GM18951 (cell line): ENCODE measurements around the gene MRPS25.
A peak's percentile ranks its signal among the peaks of the same experiment; 100 is the strongest.

Experiments
- POLR2A ChIP-seq: IDR thresholded peaks from 4 replicates; pipeline ENCODE4 v1.6.1; 2011; ENCODE audit warnings: mild to moderate bottlenecking; ENCODE audit not compliant: insufficient read length, insufficient read depth; ENCODE audit errors: extremely low read depth
- in situ Hi-C: fragments of 300-500 bp; cut with MboI; formaldehyde crosslinking; loops from one replicate; pipeline ENCODE4 v1.12.0; 2022; ENCODE audit warnings: low sequenced_read_pairs, mixed read lengths, inconsistent platforms; ENCODE audit not compliant: unreplicated experiment

MRPS25 gene

DNA sequence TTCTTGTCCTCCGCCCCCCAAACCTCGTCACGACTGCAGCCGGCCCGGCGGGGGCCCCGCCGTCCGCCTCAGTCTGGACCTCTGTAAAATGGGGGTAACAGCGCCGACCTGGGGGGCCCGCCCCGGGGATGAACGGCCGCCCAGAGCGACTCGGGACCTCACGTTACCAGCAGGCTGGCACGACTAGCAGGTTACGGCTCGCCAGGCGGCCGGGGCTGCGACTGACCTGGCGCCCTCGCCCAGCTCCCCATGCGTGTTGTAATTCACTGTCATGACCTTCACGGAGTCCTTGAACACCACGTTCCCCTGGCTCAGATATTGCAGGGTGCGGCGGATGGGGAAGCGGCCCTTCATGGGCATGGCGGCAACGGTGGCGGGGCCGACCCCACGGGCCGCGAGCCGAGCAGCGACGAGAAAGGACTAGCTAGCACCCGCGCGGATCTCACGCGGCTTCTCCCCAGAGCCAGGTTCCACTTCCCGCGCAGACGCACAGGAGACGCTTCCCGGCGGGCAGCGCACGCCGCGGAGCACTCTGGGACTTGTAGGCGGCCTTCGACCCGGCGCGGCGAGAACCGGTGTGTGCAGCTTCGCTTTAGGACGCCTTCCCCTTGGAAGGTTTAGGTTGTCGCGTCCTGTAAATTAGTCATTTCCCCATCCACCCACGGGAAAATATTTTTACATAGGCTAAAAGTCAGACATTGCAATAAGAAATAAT, at the start of gene MRPS25:
MRPS25 (minus strand) TSS at position 481 of the 715 bp plus-strand sequence; CDS start at position 360, 121 bp downstream.
- peak; percentile 99 for TF ChIP-seq POLR2A
- in situ Hi-C loops: no loop called here

DNA sequence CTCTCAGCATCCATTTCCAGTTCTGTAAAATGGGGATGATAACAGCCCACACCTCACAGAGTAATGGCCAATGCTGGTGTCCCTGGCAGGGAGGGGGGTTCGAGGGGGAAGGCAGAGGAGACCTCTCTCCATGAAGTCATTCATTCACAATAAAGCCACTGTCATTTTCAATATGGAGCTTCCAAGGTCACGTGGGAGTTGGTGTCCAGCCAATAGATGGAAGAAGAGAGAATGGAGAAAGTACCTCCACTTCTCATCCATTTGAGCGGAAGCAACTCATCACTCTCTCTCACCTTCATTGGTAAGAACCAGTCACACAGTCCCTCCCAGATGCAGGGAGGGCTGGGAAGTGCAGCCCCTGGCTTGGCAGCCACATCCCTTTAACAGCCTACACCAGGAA, 48.8 kb upstream of the MRPS25 start:
- in situ Hi-C loops: loop anchor here (5.0 to 10.0 kb wide), 2 partner anchors 88 to 291 kb away; no protein-coding TSS in a partner anchor
- no peak for TF ChIP-seq POLR2A

DNA sequence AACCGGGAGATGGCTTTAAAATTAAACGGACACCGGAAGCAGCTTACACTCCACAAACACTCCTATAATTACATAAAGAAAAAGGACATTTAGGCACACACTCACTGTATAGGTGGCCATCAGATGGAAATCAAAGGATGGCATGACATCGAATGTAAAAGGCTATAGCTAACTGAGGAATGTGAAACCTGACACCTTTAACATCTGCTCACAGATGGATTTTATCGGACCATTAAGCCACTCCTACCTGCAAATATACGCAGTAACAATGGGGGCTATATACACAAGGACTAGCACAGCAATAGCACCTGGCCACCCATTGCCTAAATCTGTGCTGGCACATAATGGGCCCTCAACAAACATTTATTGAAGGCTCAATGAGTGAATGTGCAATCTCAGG, 48.4 kb upstream of the MRPS25 start:
- TF ChIP-seq POLR2A: no peak
- in situ Hi-C loops: loop anchor here (5.0 to 10.0 kb wide), 2 partner anchors 89 to 291 kb away; no protein-coding TSS in a partner anchor

DNA sequence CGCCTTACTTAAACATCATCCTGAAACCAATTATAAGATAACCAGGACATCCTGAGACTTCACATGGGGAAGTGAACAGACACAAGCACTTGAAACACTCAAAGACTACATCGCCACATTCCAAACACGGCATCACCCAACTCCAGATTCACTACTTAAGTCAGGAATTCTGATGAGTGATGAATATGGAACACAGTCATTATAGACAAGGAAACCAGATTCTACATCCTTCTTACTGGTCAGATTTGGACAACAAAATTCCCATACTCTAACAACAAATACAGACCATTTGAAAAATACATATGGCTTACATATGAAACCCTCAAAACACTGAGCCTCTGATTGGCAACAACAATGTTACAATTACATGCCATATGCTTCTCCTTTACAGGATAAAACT, 46.9 kb upstream of the MRPS25 start:
- in situ Hi-C loops: loop anchor here (5.0 to 10.0 kb wide), 2 partner anchors 90 to 293 kb away; no protein-coding TSS in a partner anchor

DNA sequence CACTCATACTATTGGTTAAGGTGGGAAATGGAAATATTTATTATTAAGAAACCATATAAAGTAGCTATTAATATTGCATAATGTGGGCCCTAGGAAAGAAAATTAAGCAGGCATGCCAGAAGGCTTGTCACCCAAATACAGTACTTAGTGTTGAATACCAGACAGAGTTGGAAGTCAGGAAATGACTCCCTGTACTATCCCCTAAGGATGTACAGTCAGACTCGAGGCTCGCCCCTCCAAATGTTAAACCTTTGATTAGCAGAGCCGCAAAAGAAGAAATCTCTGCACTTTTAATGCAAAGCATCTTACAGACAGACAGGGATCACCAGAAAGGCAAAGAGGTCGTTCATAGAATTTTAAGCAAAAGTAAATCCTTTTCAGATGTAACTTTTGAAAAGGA, 45.1 kb upstream of the MRPS25 start:
- in situ Hi-C loops: loop anchor here (5.0 to 10.0 kb wide), 2 partner anchors 92 to 295 kb away; no protein-coding TSS in a partner anchor
- no peak for TF ChIP-seq POLR2A

More for the DNA sequence above, 46.9 kb upstream of the MRPS25 start:
- TF ChIP-seq POLR2A: no peak

DNA sequence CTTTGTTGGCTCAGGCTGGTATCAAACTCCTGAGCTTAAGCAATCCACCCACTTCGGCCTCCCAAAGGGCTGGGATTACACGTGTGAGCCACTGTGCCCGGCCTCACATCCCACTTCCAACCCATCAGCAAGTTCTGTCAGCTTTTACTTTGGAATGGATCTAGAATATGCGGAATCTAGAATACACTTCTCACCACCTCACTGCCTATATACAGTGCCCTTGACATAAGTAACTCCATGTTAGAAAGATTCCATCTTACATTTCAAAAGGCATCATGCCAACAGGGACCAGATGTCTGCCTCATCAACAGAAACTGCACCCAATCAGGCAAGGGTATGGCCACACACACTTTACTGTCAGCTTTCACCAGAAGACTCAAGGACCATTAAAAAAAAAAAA, 43.8 kb upstream of the MRPS25 start:
- in situ Hi-C loops: no loop called here
- TF ChIP-seq POLR2A: no peak

DNA sequence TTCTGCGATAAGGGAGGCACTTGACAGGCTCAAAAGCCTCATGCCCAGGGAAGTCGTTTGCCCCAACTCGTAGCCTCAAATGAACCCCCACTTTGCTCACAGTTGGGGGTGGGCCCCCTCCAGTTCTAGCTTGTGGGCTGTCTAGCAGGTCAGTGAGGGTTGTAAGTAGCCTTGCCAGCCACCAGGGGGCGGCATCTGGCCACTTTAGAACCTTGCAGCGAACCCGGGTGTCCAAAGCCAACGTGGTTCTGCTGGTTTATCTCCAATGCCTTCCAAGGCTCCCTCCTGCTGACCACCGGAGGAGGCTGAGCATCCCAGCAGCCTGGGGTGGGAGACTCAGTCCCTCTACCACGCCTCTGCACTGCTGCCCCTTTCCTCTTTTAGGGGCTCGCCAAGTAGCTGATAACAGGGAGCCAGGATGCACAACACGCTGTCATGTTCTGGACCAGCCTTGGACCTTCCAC, 43.0 kb upstream of the MRPS25 start:
- in situ Hi-C loops: no loop called here

DNA sequence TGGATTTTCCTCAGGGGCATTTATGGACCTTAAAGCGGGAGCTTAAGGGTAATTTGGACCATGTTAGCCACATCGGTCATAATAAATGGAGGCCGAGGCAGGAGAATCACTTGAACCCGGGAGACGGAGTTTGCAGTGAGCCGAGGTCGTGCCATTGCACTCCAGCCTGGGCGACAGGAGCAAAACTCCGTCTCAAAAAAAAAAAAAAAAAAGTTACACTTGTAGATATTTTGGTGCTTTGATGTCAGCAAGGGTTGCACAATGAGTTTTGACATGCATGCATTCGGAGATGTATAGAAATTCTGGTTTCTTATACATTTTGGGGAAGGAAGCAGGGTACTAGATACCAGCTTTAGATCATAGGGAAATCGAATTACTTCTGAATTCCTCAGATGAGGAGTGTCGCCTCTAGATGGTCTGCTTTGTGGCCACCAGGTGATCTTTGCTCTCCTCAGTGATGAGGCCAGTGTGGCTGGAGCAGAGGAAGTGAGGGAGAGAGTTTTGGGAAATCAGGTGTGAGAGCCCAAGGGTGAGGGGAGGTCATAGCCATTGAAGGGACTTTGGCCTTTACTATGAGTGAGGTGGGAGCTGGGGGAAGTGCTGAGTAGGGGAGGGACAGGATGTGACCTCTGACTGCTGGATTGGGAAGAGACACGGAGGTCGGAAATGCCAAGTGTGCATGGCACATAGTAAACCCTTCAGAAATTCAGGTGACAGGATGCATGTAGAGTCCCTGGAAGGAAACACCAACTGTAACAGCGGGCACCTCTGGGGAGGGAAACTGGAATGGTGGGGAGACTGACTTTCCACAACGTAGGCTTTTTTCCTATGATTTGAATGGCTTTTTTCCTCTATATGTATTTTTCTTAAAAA, 42.2 kb upstream of the MRPS25 start:
- in situ Hi-C loops: no loop called here
- no peak for TF ChIP-seq POLR2A

More for the DNA sequence above, 43.0 kb upstream of the MRPS25 start:
- no peak for TF ChIP-seq POLR2A

DNA sequence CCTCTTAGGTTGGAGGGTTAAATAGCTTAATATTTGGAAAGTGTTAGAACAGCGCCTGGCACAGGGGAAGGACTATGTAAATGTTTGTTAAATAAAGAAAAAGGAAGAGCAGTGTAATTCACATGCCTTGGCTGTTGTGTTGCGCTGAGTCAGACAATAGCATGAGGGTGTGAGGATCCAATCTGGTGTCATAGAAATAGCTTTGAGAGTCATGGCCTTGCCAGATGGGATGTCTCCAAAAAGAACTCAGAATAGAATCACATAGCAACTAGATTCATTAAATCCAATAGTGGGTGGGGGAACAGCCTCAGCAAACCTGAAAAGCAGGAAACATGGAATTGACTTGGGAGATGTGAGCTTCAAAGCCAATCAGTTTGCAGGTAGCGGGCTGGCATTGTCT, 37.7 kb upstream of the MRPS25 start:
- in situ Hi-C loops: no loop called here
- no peak for TF ChIP-seq POLR2A

DNA sequence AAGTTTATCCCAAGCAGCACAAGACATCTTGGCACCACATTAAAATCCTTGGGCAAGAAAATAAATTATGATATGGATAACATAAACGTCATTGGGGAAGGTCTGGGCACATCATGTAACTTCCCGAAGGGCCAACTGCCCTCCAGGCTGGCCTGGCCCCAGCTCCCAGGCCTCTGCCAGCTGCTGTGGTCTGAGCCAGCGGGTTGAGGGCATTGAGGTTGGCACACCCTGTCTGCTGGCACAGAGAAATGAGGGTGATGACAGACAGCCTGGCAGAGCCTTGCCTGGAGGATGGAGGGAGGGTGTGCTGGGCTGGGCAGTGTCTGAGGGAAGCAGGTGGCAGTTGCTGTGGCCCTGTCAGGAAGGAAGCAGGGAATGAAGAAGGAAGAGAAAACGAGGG, 37.1 kb upstream of the MRPS25 start:
- in situ Hi-C loops: no loop called here
- no peak for TF ChIP-seq POLR2A

DNA sequence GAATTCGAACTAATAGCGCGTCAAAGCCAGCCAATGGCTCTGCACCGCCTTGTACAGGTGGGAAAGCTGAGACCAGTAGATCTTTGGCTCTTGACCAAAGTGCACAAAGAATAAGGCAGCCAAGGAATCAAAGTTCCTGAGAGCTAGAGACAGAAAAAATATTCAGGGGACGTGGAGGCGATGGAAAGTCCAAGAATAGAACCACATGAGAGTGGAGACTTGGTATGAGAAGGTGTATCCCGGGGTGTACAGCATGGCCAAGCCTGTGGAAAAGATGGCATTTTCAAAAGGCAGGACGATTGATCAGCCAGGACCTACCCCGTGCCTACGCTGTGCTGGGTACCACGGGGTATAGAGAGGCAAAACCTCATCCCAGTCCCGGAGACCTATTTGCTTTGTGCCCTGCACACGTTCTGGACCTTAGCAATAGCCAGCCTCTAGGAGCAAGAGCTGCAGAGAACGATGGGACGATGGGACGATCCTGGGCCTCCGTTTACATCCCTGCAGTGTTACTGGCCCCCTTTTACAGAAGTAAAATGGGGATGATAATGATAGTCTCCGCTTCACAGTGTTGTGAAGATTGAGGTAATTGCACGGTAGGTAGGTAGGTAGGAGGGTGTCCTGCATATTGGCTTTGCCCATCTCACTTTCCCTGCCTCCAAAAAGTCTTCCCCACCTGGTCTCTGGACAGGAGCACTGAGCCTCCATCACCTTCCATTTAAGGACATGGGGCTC, 34.4 kb upstream of the MRPS25 start:
- TF ChIP-seq POLR2A: no peak
- in situ Hi-C loops: no loop called here

DNA sequence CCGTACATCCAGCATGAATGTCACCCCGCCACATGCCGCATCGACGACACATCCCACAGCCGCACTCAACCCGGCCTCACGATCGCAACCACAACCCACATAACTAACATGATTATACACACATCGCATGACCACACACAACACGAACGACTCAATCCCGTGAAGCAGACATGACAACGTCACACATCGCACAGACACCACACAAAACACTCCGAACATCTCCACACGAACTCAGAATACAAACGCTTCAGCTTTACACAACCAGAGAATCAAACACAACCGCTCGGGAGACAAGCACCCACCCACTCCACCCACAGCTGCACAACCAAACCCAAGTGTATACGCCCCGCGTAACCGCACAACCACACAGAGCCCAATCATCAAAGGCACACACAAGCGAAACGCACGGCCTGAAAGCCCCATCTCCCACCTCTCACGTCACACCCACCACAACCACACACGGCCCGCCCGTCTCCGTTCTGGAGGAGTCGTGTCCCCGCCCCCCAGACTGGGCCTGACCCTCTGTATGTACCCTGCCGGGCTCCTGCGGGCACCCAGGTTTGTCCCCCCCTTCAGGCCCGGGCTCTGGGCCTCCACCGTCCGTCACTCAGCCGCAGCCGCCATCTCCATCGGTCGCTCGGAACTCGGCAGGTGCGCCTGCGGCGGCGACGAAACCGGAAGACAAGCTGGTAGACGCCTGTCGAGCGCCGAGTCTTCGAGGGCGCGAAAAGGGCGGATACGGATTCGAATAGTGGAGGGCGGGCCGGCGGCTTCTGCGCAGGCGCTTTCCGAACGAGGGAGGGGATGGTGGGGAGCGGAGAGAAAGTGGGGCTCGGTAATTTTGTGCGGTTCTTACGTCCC, 33.6 kb upstream of the MRPS25 start, which contains the start of gene RBSN:
RBSN (minus strand) TSS at position 646 of the 861 bp plus-strand sequence. CDS start 3,028 bp downstream, outside the sequence.
- in situ Hi-C loops: no loop called here
- peak; percentile 77 for TF ChIP-seq POLR2A
